SH-SY5Y (cell line): ENCODE data around the gene MYLK4.

Source experiments
- GATA2 ChIP-seq: IDR thresholded peaks from 2 replicates; pipeline ENCODE4 v1.6.1; 2011; ENCODE audit warnings: mild to moderate bottlenecking, low read depth, low read length
- GATA3 ChIP-seq: IDR thresholded peaks from 2 replicates; pipeline ENCODE4 v1.6.1; 2011; ENCODE audit warnings: low read depth, mild to moderate bottlenecking, low read length, moderate library complexity

DNA sequence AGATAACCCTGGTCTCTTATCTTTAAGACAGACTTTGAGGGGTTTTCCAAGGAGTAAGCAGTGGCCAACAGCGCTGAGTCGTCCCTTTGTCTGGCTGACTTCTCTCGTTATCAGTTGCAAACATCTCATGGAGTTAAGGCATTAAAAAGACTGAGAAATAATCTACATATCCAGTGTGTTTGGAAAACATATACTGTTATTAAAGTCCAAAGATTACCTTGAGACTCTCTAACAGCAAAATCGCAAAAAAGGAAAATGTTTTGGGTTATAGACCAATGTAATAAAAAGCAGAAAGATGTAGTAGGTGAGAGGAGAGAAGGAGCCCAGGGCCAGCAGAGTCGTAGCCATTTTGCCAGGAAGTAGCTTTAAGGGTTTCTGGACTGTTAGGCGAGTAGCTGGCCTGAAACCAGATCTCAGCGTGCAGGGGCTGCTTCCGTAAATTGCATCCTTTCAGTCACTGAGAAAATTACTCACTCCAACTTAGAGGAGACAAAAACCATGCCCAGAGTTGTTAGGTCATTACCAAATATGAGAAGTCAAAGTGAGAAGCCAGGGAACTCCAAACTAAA is 24.6 kb downstream of the MYLK4 start:
- TF ChIP-seq GATA2, result no peak
- no peak for TF ChIP-seq GATA3
